Fibroblast of peridontal ligament (primary cell): Measurements from ENCODE around the gene HACD2.
"Not testable (repeated sequence)": the region's sequence is repeated elsewhere in the genome, so short reads cannot be mapped to it uniquely, and the experiment has no call there.

ENCODE experiments used
- DNase-seq: peaks from one replicate; pipeline ENCODE4 v3.0.0-alpha.2; 2010; ENCODE audit errors: extremely low read depth

HACD2 gene

GRCh38 chr3:123584988-123585937, at the start of gene HACD2:
Gene HACD2, minus strand, starts transcription at chr3:123585053. Its CDS starts 26 bp downstream, at chr3:123585027.
- DNase-seq: peak; percentile 95

GRCh38 chr3:123634149-123635051, 49.5 kb upstream of the HACD2 start:
- no peak for DNase-seq

GRCh38 chr3:123633530-123633929, 48.7 kb upstream of the HACD2 start:
- DNase-seq: peak; percentile 56

- DNase-seq: peak; percentile 77
Measured at GRCh38 chr3:123632161-123632655, 47.4 kb upstream of the HACD2 start.

- no peak for DNase-seq
Measured at GRCh38 chr3:123629747-123630047, 44.8 kb upstream of the HACD2 start.

- no peak for DNase-seq
Measured at GRCh38 chr3:123628996-123629746, 44.3 kb upstream of the HACD2 start.

- no peak for DNase-seq
Measured at GRCh38 chr3:123627673-123628670, 43.1 kb upstream of the HACD2 start.

GRCh38 chr3:123626881-123627280, 42.0 kb upstream of the HACD2 start:
- DNase-seq: no peak

GRCh38 chr3:123624302-123624701, 39.4 kb upstream of the HACD2 start:
- DNase-seq: no peak

GRCh38 chr3:123623346-123623880, 38.6 kb upstream of the HACD2 start:
- DNase-seq: no peak

- no peak for DNase-seq
Measured at GRCh38 chr3:123622766-123623165, 37.9 kb upstream of the HACD2 start.

- DNase-seq: no peak
Measured at GRCh38 chr3:123621850-123622189, 37.0 kb upstream of the HACD2 start.

- DNase-seq: no peak
Measured at GRCh38 chr3:123621186-123621849, 36.5 kb upstream of the HACD2 start.

GRCh38 chr3:123620343-123620742, 35.5 kb upstream of the HACD2 start:
- peak; percentile 62 for DNase-seq

- DNase-seq: peak; percentile 96
Measured at GRCh38 chr3:123618768-123619484, 34.1 kb upstream of the HACD2 start.

GRCh38 chr3:123618076-123618708, 33.3 kb upstream of the HACD2 start:
- DNase-seq: no peak

GRCh38 chr3:123616593-123616992, 31.7 kb upstream of the HACD2 start:
- DNase-seq: no peak

GRCh38 chr3:123613543-123613942, 28.7 kb upstream of the HACD2 start:
- DNase-seq: no peak

GRCh38 chr3:123611674-123612073, 26.8 kb upstream of the HACD2 start:
- DNase-seq: not testable (repeated sequence)
